ENCODE data around the gene GOLGA2.

DNA sequence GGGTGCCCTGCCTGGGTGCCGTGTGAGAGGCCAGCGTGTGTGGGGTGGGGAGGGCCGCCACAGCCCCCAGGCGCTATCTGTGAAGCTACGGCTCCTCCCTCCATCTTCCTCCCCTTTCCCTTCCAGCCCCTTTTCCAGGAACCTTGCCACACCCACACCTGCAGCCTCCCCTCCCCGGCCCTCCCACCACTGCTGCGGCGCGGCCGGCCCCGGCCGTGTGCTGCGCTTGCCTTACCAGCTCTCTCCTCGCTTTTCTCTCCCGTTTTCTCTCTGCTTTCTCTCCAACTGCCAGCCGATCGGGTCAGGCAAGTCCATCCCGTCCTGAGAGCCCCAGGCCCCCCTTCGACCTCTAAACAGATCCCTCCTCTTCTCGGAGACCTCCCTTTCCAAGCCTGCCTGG is 21.4 kb downstream of the GOLGA2 start:
- TF ChIP-seq CTCF (IDR thresholded peaks at IDR 0.05) (no peak), POLR2AphosphoS5 (IDR thresholded peaks at IDR 0.05; ENCODE audit: low read depth, low read length) (no peak), RAD21 (IDR thresholded peaks at IDR 0.05; ENCODE audit: low read length) (no peak), MAX (IDR thresholded peaks at IDR 0.05; ENCODE audit: low read depth) (no peak), EZH2phosphoT487 (IDR thresholded peaks at IDR 0.05; ENCODE audit: borderline replicate concordance, low read depth) (no peak), MEF2A (IDR thresholded peaks at IDR 0.05; ENCODE audit: borderline replicate concordance, low read depth) (no peak), NRF1 (IDR thresholded peaks at IDR 0.05; ENCODE audit: low read depth, low read length) (no peak), NFIC (IDR thresholded peaks at IDR 0.05; ENCODE audit: borderline replicate concordance) (no peak)
